Measurements from ENCODE around the gene PKLR. TPM values are rescaled to one million over a fixed set of nuclear protein-coding genes. Genes with fewer than 3 reads are reported as not detected.
"Not testable (repeated sequence)": the region's sequence is repeated elsewhere in the genome, so short reads cannot be mapped to it uniquely, and the experiment has no call there.

The PKLR gene
- not detected in 2 replicates for total RNA-seq (2014; rRNA removed; shearing (Covaris generic); ENCODE audit: low replicate concordance)

DNA sequence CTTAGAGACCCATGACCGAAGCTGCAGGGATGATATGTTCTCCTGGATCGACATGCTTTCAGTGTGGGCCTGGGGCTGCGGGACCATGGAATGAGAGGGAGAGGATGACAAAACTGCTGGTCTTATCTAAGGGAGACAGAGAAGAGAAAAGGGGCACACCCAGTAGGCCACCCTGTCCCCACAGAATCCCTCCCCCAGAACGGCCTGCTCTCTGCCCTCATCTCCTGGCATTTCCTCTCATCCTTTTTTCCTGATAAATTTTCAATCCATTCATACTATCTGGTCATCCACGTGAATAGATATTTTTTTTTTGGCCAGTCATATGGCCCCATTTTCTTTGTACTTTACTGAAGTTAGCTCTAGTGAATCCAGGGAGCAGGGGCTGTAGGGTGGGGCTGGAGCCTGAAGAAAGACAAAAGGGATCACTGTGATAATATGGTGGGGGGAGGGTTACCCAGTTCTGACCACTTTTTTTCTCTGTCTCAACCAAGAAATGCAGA is at the start of gene PKLR:
PKLR (minus strand) TSS at position 97 of the 500 bp plus-strand sequence; CDS start at position 54, 43 bp downstream.
- Histone ChIP-seq H3K4me3 (ENCODE audit: low read length) (no peak within 1 kb of the TSS), H3K4me1 (ENCODE audit: low read length) (peaks cover 2% of the 10 kb centered on the region; the same call in 1 of the 2 replicates), H3K36me3 (ENCODE audit: insufficient read depth, low read length) (no peaks in the 10 kb centered on the region), H3K79me2 (ENCODE audit: low read length) (no peaks in the 10 kb centered on the region), H4K20me1 (ENCODE audit: insufficient read depth, low read depth, low read length) (no peaks in the 10 kb centered on the region), H3K9me3 (ENCODE audit: low read length) (no peaks in the 10 kb centered on the region), H3K9me2 (replicated peaks; ENCODE audit: insufficient read depth, low read length) (no peaks in the 10 kb centered on the region), H3K27ac (ENCODE audit: low read length) (no peak within 1 kb of the TSS), H3K9ac (ENCODE audit: low read length) (no peak within 1 kb of the TSS), H2AFZ (ENCODE audit: low read length) (no peak within 1 kb of the TSS), H3K27me3 (ENCODE audit: low read length) (no peaks in the 10 kb centered on the region), H3K4me2 (ENCODE audit: low read depth, low read length, poor library complexity, severe bottlenecking) (no peak within 1 kb of the TSS)
- DNase-seq, result no peak

DNA sequence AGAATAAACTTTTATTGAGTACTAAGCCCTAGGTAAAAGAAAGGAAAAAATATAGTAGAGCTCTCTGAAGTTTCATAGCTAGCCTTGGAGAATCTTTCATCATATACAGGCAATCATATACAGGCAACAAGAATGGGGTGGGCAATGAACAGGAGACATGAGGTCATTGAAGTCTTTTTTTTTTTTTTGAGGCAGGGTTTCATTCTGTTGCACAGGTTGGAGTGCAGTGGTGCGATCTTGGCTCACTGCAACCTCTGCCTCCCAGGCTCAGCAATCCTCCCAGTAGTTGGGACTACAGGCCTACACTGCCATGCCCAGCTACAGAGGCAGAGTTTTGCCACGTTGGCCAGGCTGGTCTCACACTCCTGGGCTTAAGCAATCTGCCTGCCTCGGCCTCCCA is 41.6 kb upstream of the PKLR start:
- Histone ChIP-seq H3K27me3 (ENCODE audit: low read length) (no peaks in the 10 kb centered on the region), H3K79me2 (ENCODE audit: low read length) (no peaks in the 10 kb centered on the region), H3K36me3 (ENCODE audit: insufficient read depth, low read length) (peaks cover 53% of the 10 kb centered on the region), H3K9ac (ENCODE audit: low read length) (no peak overlapping the region), H3K9me3 (ENCODE audit: low read length) (no peaks in the 10 kb centered on the region), H2AFZ (ENCODE audit: low read length) (no peak overlapping the region), H3K9me2 (replicated peaks; ENCODE audit: insufficient read depth, low read length) (no peaks in the 10 kb centered on the region), H3K4me3 (ENCODE audit: low read length) (no peak overlapping the region), H3K4me1 (ENCODE audit: low read length) (no peaks in the 10 kb centered on the region), H3K27ac (ENCODE audit: low read length) (no peak overlapping the region), H3K4me2 (ENCODE audit: low read depth, low read length, poor library complexity, severe bottlenecking) (no peak overlapping the region), H4K20me1 (ENCODE audit: insufficient read depth, low read depth, low read length) (no peaks in the 10 kb centered on the region)
- DNase-seq, result no peak

DNA sequence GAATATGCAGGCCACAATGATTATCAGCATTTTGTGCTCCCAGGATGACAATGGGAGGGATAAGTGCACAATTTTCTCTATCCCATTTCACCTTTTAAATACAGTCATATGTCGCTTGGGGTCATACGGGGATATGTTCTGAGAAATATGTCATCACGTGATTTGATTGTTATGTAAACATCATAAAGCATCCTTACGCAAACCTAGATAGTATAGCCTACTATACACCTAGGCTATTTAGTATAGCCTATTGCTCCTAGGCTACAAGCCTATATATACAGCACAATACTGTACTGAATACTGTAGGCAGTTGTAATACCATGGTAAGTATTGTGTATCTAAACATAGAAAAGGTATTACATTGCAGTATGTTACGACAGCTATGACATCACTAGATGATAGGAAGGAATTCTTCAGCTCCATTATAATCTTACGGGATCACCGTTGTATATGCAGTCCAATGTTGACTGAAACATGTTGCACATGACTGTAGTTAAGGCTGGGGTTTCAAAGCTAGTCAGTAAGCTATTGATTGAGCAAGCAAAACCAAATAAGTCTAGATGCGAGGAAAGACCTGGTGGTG is 38.4 kb upstream of the PKLR start:
- Histone ChIP-seq H3K4me3 (ENCODE audit: low read length) (no peak overlapping the region), H3K27me3 (ENCODE audit: low read length) (no peaks in the 10 kb centered on the region), H3K9me2 (replicated peaks; ENCODE audit: insufficient read depth, low read length) (no peaks in the 10 kb centered on the region), H2AFZ (ENCODE audit: low read length) (no peak overlapping the region), H3K27ac (ENCODE audit: low read length) (no peak overlapping the region), H3K9ac (ENCODE audit: low read length) (no peak overlapping the region), H4K20me1 (ENCODE audit: insufficient read depth, low read depth, low read length) (no peaks in the 10 kb centered on the region), H3K4me2 (ENCODE audit: low read depth, low read length, poor library complexity, severe bottlenecking) (no peak overlapping the region), H3K4me1 (ENCODE audit: low read length) (no peaks in the 10 kb centered on the region), H3K79me2 (ENCODE audit: low read length) (peaks cover 4% of the 10 kb centered on the region; the same call in 1 of the 2 replicates), H3K9me3 (ENCODE audit: low read length) (no peaks in the 10 kb centered on the region), H3K36me3 (ENCODE audit: insufficient read depth, low read length) (peaks cover 43% of the 10 kb centered on the region; the same call in 1 of the 2 replicates)
- DNase-seq, result no peak

DNA sequence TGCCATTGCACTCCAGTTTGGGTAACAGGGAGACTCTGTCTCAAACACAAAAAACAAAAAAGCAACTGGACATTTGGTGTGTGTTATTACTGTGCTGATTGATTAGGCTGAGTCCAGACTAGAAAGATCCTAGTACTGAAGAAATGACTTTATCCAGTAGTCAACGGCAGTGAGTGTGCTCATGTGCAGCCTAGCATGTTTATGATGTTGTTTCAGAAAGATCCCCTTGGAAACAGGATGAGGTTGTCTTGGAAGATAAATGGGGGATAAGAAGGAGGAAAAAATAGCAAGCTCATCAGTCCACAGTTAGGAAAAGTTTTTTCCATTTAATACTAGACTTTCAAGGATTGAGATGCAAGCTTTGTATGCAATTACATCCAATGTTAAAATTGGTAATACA is 33.7 kb upstream of the PKLR start:
- Histone ChIP-seq H3K9me3 (ENCODE audit: low read length) (no peaks in the 10 kb centered on the region), H3K36me3 (ENCODE audit: insufficient read depth, low read length) (peaks cover 48% of the 10 kb centered on the region; the same call in 1 of the 2 replicates), H3K9ac (ENCODE audit: low read length) (no peak overlapping the region)

DNA sequence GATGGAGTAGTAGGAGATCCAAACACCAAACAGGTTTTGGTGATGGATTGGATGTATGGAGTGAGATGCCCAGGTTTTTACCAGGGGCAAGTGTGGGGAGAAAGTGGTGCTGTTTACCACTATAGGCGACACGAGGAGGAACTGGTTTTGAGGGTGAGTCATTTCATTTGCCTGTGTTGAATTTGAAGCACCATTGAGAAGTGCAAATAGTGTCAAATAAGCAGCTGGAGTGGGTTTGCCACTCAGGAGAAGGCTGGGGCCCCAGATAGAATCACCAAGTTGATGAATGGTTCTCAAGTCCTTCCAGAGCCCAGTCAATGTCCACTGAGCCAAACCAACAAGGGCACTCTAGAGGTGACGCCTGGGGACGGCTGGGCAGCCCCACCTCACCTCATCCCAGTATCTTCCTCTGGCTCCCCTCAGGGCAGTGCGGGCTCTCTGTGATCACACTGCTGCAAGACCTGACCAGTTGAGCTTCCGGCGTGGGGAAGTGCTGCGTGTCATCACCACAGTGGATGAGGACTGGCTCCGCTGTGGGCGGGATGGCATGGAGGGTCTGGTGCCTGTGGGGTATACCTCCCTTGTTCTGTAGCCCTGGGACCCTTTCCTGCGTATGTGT is 28.9 kb upstream of the PKLR start:
- Histone ChIP-seq H2AFZ (ENCODE audit: low read length) (no peak overlapping the region), H3K27ac (ENCODE audit: low read length) (no peak overlapping the region), H3K4me2 (ENCODE audit: low read depth, low read length, poor library complexity, severe bottlenecking) (no peak overlapping the region), H3K9ac (ENCODE audit: low read length) (no peak overlapping the region), H3K9me2 (replicated peaks; ENCODE audit: insufficient read depth, low read length) (no peaks in the 10 kb centered on the region), H3K9me3 (ENCODE audit: low read length) (no peaks in the 10 kb centered on the region), H3K4me3 (ENCODE audit: low read length) (no peak overlapping the region), H3K79me2 (ENCODE audit: low read length) (peaks cover 3% of the 10 kb centered on the region; the same call in 1 of the 2 replicates), H4K20me1 (ENCODE audit: insufficient read depth, low read depth, low read length) (no peaks in the 10 kb centered on the region), H3K27me3 (ENCODE audit: low read length) (no peaks in the 10 kb centered on the region), H3K4me1 (ENCODE audit: low read length) (peaks cover 18% of the 10 kb centered on the region), H3K36me3 (ENCODE audit: insufficient read depth, low read length) (peaks cover 26% of the 10 kb centered on the region; the same call in 1 of the 2 replicates)
- DNase-seq, result no peak

More for the DNA sequence above, 33.7 kb upstream of the PKLR start:
- H2AFZ ChIP-seq (ENCODE audit: low read length), result no peak overlapping the region
- no peak overlapping the region for H3K4me2 ChIP-seq (ENCODE audit: low read depth, low read length, poor library complexity, severe bottlenecking)
- no peaks in the 10 kb centered on the region for H3K27me3 ChIP-seq (ENCODE audit: low read length)
- DNase-seq, result no peak
- H3K9me2 ChIP-seq (replicated peaks; ENCODE audit: insufficient read depth, low read length), result no peaks in the 10 kb centered on the region
- no peak overlapping the region for H3K4me3 ChIP-seq (ENCODE audit: low read length)
- no peaks in the 10 kb centered on the region for H4K20me1 ChIP-seq (ENCODE audit: insufficient read depth, low read depth, low read length)
- H3K27ac ChIP-seq (ENCODE audit: low read length), result no peak overlapping the region
- peaks cover 4% of the 10 kb centered on the region; the same call in 1 of the 2 replicates for H3K79me2 ChIP-seq (ENCODE audit: low read length)
- H3K4me1 ChIP-seq (ENCODE audit: low read length), result peaks cover 16% of the 10 kb centered on the region

DNA sequence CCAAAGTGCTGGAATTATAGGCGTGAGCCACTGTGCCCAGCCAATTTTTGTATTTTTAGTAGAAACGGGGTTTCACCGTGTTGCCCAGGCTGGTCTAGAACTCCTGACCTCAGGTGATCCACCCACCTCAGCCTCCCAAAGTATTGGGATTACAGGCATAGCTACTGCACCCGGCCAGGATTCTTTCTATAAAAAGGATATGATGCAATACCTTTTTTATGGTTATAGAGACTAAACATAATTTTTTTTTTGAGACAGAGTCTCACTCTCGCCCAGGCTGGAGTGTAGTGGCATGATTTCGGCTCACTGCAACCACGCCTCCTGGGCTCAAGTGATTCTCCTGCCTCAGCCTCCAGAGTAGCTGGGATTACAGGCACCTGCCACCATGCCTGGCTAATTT is 27.6 kb upstream of the PKLR start:
- Histone ChIP-seq H3K4me1 (ENCODE audit: low read length) (peaks cover 28% of the 10 kb centered on the region), H3K36me3 (ENCODE audit: insufficient read depth, low read length) (peaks cover 20% of the 10 kb centered on the region; the same call in 1 of the 2 replicates)
- not testable (repeated sequence) for H3K79me2 ChIP-seq (ENCODE audit: low read length); H3K9me3 ChIP-seq (ENCODE audit: low read length); H3K27ac ChIP-seq (ENCODE audit: low read length); H3K4me3 ChIP-seq (ENCODE audit: low read length); DNase-seq; H3K27me3 ChIP-seq (ENCODE audit: low read length); H4K20me1 ChIP-seq (ENCODE audit: insufficient read depth, low read depth, low read length); H3K4me2 ChIP-seq (ENCODE audit: low read depth, low read length, poor library complexity, severe bottlenecking); H3K9me2 ChIP-seq (replicated peaks; ENCODE audit: insufficient read depth, low read length); H2AFZ ChIP-seq (ENCODE audit: low read length); H3K9ac ChIP-seq (ENCODE audit: low read length)

DNA sequence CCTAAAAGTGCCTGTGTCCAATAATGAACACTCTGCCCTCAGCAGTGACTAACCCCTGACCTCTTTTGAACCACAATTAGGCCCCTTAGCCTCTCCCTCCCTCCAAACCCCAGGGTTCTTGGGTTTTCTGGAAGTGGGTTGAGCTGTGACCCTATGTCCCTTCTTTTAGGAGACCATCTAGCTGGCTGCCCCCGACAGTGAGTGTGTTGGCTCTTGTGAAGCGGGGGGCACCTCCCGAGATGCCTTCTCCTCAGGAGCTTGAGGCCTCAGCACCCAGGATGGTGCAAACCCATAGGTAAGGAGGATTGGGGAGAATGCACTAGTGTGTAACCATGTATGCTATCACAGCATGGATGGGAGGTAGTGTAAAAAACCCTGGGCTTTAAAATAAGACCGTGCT is 26.7 kb upstream of the PKLR start:
- Histone ChIP-seq H3K9me3 (ENCODE audit: low read length) (no peaks in the 10 kb centered on the region), H3K27me3 (ENCODE audit: low read length) (no peaks in the 10 kb centered on the region), H4K20me1 (ENCODE audit: insufficient read depth, low read depth, low read length) (no peaks in the 10 kb centered on the region), H3K36me3 (ENCODE audit: insufficient read depth, low read length) (peaks cover 15% of the 10 kb centered on the region; the same call in 1 of the 2 replicates), H3K4me3 (ENCODE audit: low read length) (no peak overlapping the region), H3K9ac (ENCODE audit: low read length) (no peak overlapping the region), H3K27ac (ENCODE audit: low read length) (no peak overlapping the region), H3K79me2 (ENCODE audit: low read length) (no peaks in the 10 kb centered on the region), H2AFZ (ENCODE audit: low read length) (no peak overlapping the region), H3K9me2 (replicated peaks; ENCODE audit: insufficient read depth, low read length) (no peaks in the 10 kb centered on the region), H3K4me2 (ENCODE audit: low read depth, low read length, poor library complexity, severe bottlenecking) (no peak overlapping the region), H3K4me1 (ENCODE audit: low read length) (peaks cover 30% of the 10 kb centered on the region)
- DNase-seq, result no peak

DNA sequence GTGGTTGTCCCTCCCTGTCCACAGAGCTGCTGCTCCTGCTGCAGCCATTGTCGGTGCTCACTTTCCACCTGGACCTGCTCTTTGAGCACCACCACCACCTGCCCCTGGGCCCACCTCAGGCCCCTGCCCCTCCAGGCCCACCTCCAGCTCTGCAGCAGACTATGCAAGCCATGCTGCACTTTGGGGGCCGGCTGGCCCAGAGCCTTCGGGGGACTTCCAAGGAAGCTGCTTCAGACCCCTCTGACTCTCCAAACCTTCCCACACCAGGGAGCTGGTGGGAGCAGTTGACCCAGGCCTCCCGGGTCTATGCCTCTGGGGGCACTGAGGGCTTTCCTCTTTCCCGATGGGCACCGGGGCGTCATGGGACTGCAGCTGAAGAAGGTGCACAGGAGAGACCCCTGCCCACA is 25.4 kb upstream of the PKLR start:
- Histone ChIP-seq H3K9ac (ENCODE audit: low read length) (no peak overlapping the region), H3K27me3 (ENCODE audit: low read length) (no peaks in the 10 kb centered on the region), H3K4me2 (ENCODE audit: low read depth, low read length, poor library complexity, severe bottlenecking) (no peak overlapping the region), H2AFZ (ENCODE audit: low read length) (no peak overlapping the region), H3K27ac (ENCODE audit: low read length) (no peak overlapping the region), H3K79me2 (ENCODE audit: low read length) (no peaks in the 10 kb centered on the region), H3K36me3 (ENCODE audit: insufficient read depth, low read length) (peaks cover 15% of the 10 kb centered on the region; the same call in 1 of the 2 replicates), H3K4me3 (ENCODE audit: low read length) (no peak overlapping the region), H3K4me1 (ENCODE audit: low read length) (peaks cover 43% of the 10 kb centered on the region), H3K9me2 (replicated peaks; ENCODE audit: insufficient read depth, low read length) (no peaks in the 10 kb centered on the region), H4K20me1 (ENCODE audit: insufficient read depth, low read depth, low read length) (no peaks in the 10 kb centered on the region), H3K9me3 (ENCODE audit: low read length) (no peaks in the 10 kb centered on the region)
- no peak for DNase-seq
